GM23338 (cell line): Measurements from ENCODE around the gene CRHR1. TPM values are rescaled to one million over a fixed set of nuclear protein-coding genes. Genes with fewer than 3 reads are reported as not detected.

ENCODE experiments used
- ATAC-seq: fragments of 200-7000 bp; cut with Tn5 transposase; 3 replicates; pipeline ENCODE4 v1.9.1; 2020
- DNase-seq: peaks from one replicate; pipeline ENCODE4 v3.0.0-alpha.2; 2015; ENCODE audit warnings: low spot score
- H2AFZ ChIP-seq: fragments of 200-600 bp; sonication (generic); 2 replicates; pipeline ENCODE4 v1.8.0; 2016; ENCODE audit warnings: antibody characterized with exemption, mild to moderate bottlenecking, moderate library complexity
- H3F3A ChIP-seq: fragments of 200-600 bp; sonication (generic); replicated peaks from 2 replicates; pipeline ENCODE4 v1.8.0; 2017; ENCODE audit warnings: antibody characterized with exemption, mixed run types, low read depth
- H3K27ac ChIP-seq: fragments of 200-600 bp; sonication (generic); 2 replicates; pipeline ENCODE4 v1.6.1; 2016; ENCODE audit warnings: low read depth
- H3K27me3 ChIP-seq: fragments of 200-600 bp; sonication (generic); 2 replicates; pipeline ENCODE4 v1.8.0; 2016; ENCODE audit warnings: mild to moderate bottlenecking, mixed run types, moderate library complexity; ENCODE audit not compliant: insufficient read depth
- H3K36me3 ChIP-seq: fragments of 200-600 bp; sonication (generic); 2 replicates; pipeline ENCODE4 v1.8.0; 2016; ENCODE audit warnings: mild to moderate bottlenecking; ENCODE audit not compliant: insufficient read depth
- H3K4me1 ChIP-seq: fragments of 200-600 bp; sonication (generic); 2 replicates; pipeline ENCODE4 v1.8.0; 2016; ENCODE audit warnings: mild to moderate bottlenecking, moderate library complexity; ENCODE audit not compliant: insufficient read depth
- H3K4me2 ChIP-seq: fragments of 200-600 bp; sonication (generic); 2 replicates; pipeline ENCODE4 v1.7.1; 2017; ENCODE audit warnings: mixed run types
- H3K4me3 ChIP-seq: fragments of 200-600 bp; sonication (generic); 2 replicates; pipeline ENCODE4 v1.6.1; 2016; ENCODE audit warnings: mixed run types
- H3K79me2 ChIP-seq: fragments of 200-600 bp; sonication (generic); replicated peaks from 2 replicates; pipeline ENCODE4 v1.8.0; 2017; ENCODE audit warnings: mild to moderate bottlenecking; ENCODE audit not compliant: insufficient read depth
- H3K9me2 ChIP-seq: fragments of 200-600 bp; sonication (generic); 2 replicates; pipeline ENCODE4 v1.8.0; 2017; ENCODE audit not compliant: insufficient read depth
- H4K20me1 ChIP-seq: fragments of 200-600 bp; sonication (generic); replicated peaks from 2 replicates; pipeline ENCODE4 v1.8.0; 2017; ENCODE audit warnings: mild to moderate bottlenecking; ENCODE audit not compliant: insufficient read depth
- H3K27ac Mint-ChIP-seq: 2 replicates; pipeline ENCODE4 v1.8.0; 2020; ENCODE audit warnings: inconsistent platforms, mild to moderate bottlenecking, moderate library complexity, mixed read lengths
- H3K27me3 Mint-ChIP-seq: 3 replicates; pipeline ENCODE4 v1.8.0; 2022; ENCODE audit warnings: low read depth, mild to moderate bottlenecking, moderate library complexity, mixed read lengths, inconsistent platforms; ENCODE audit not compliant: insufficient read depth, poor library complexity
- H3K36me3 Mint-ChIP-seq: 3 replicates; pipeline ENCODE4 v1.8.0; 2021; ENCODE audit warnings: low read depth, mild to moderate bottlenecking, inconsistent platforms, moderate library complexity, mixed read lengths
- H3K4me1 Mint-ChIP-seq: 3 replicates; pipeline ENCODE4 v1.8.0; 2020; ENCODE audit warnings: mild to moderate bottlenecking, inconsistent platforms, mixed read lengths
- H3K4me3 Mint-ChIP-seq: 3 replicates; pipeline ENCODE4 v1.8.0; 2021; ENCODE audit warnings: moderate library complexity, mild to moderate bottlenecking, inconsistent platforms, mixed read lengths
- H3K9me3 Mint-ChIP-seq: 3 replicates; pipeline ENCODE4 v1.8.0; 2020; ENCODE audit warnings: moderate library complexity, mild to moderate bottlenecking, inconsistent platforms, mixed read lengths
- CREB1 ChIP-seq: fragments of 250-450 bp; sonication (Bioruptor Pico); IDR thresholded peaks from 2 replicates; pipeline ENCODE4 v1.5.0; 2020; ENCODE audit warnings: low read depth, mild to moderate bottlenecking, moderate library complexity
- ETS1 ChIP-seq: IDR thresholded peaks from 2 replicates; pipeline ENCODE4 v1.6.1; 2016; ENCODE audit warnings: antibody characterized with exemption
- JUNB ChIP-seq: IDR thresholded peaks from one replicate; pipeline ENCODE4 v1.6.1; 2016; ENCODE audit warnings: antibody characterized with exemption; ENCODE audit not compliant: unreplicated experiment
- NANOG ChIP-seq: IDR thresholded peaks from 2 replicates; pipeline ENCODE4 v1.6.1; 2016; ENCODE audit warnings: antibody characterized with exemption, borderline replicate concordance
- REST ChIP-seq: IDR thresholded peaks from one replicate; pipeline ENCODE4 v1.6.1; 2018; ENCODE audit warnings: antibody characterized with exemption; ENCODE audit not compliant: unreplicated experiment
- STAT1 ChIP-seq: IDR thresholded peaks from one replicate; pipeline ENCODE4 v1.6.1; 2016; ENCODE audit warnings: antibody characterized with exemption; ENCODE audit not compliant: unreplicated experiment
- ZNF114 ChIP-seq: fragments of 250-450 bp; sonication (Bioruptor Pico); IDR thresholded peaks from 2 replicates; pipeline ENCODE4 v1.5.0; 2020; ENCODE audit warnings: mild to moderate bottlenecking, moderate library complexity
- ZNF331 ChIP-seq: fragments of 250-450 bp; sonication (Bioruptor Pico); IDR thresholded peaks from 2 replicates; pipeline ENCODE4 v1.5.0; 2020; ENCODE audit warnings: low read depth, mild to moderate bottlenecking, moderate library complexity
- ZNF462 ChIP-seq: fragments of 250-450 bp; sonication (Bioruptor Pico); IDR thresholded peaks from 2 replicates; pipeline ENCODE4 v1.5.0; 2020; ENCODE audit warnings: mild to moderate bottlenecking, moderate library complexity
- polyA plus RNA-seq: library from polyadenylated mRNA; unstranded; fragments of >200 nt; fragmentation: Nextera tagmentation; extraction: Ambion mirVana; gene quantifications from 2 replicates; pipeline ENCODE4 v1.2.1, GENCODE V29; 2016
- total RNA-seq: library from RNA; depleted of rRNA; stranded (reverse); fragments of >200 nt; shearing (Covaris generic); gene quantifications from 2 replicates; pipeline ENCODE4 v1.2.3, GENCODE V29; 2014

Gene CRHR1
- total and polyA plus RNA-seq, 2 experiments from 2014 or later: 0.19 to 0.76 TPM

- no peaks in the 10 kb centered on the region for H3F3A ChIP-seq
- H3K36me3 ChIP-seq: no peaks in the 10 kb centered on the region
- Mint-ChIP-seq H3K4me1 (no peaks in the 10 kb centered on the region; the same call in 2 of the 3 replicates), H3K36me3 (no peaks in the 10 kb centered on the region), H3K9me3 (no peaks in the 10 kb centered on the region), H3K4me3 (no peak overlapping the region), H3K27ac (no peak overlapping the region), H3K27me3 (peaks cover 9% of the 10 kb centered on the region)
- H3K4me3 ChIP-seq: no peak overlapping the region
- H2AFZ ChIP-seq: no peak overlapping the region
- ATAC-seq (no peak), DNase-seq (no peak)
- no peaks in the 10 kb centered on the region for H3K9me2 ChIP-seq
- H3K4me1 ChIP-seq: no peaks in the 10 kb centered on the region
- H3K79me2 ChIP-seq: no peaks in the 10 kb centered on the region
- no peak for TF ChIP-seq STAT1
- TF ChIP-seq CREB1 (CRISPR knock-in tag): no peak
- TF ChIP-seq NANOG: no peak
- TF ChIP-seq REST: no peak
- no peak for TF ChIP-seq ZNF114
- TF ChIP-seq ETS1: no peak
- no peak for TF ChIP-seq ZNF331 (CRISPR knock-in tag)
- TF ChIP-seq ZNF462 (CRISPR knock-in tag): no peak
- TF ChIP-seq JUNB: no peak
- H3K27me3 ChIP-seq: no peaks in the 10 kb centered on the region
- H4K20me1 ChIP-seq: no peaks in the 10 kb centered on the region
- no peak overlapping the region for H3K4me2 ChIP-seq
- no peak overlapping the region for H3K27ac ChIP-seq
These were observed 50.6 kb downstream of the CRHR1 start for GRCh38 chr17:45834471-45835396.
